Breast epithelium (tissue), 3 donors: ENCODE results near the gene PRKAR1B.

Source experiments
- POLR2AphosphoS5 ChIP-seq, 3 donors: sonication (generic); formaldehyde crosslinking; IDR thresholded peaks; one replicate each; pipeline ENCODE4 v1.6.1; 2017; ENCODE audit warnings: antibody characterized with exemption in 3 of 3
- TF ChIP-seq, protein P1 (sequence below), 3 donors: fragments of 450-650 bp; IDR thresholded peaks; one replicate each; pipeline ENCODE4 v1.5.1; 2016 to 2017; ENCODE audit warnings: antibody characterized with exemption in 3 of 3, mild to moderate bottlenecking in 3 of 3, moderate library complexity in 3 of 3

DNA sequence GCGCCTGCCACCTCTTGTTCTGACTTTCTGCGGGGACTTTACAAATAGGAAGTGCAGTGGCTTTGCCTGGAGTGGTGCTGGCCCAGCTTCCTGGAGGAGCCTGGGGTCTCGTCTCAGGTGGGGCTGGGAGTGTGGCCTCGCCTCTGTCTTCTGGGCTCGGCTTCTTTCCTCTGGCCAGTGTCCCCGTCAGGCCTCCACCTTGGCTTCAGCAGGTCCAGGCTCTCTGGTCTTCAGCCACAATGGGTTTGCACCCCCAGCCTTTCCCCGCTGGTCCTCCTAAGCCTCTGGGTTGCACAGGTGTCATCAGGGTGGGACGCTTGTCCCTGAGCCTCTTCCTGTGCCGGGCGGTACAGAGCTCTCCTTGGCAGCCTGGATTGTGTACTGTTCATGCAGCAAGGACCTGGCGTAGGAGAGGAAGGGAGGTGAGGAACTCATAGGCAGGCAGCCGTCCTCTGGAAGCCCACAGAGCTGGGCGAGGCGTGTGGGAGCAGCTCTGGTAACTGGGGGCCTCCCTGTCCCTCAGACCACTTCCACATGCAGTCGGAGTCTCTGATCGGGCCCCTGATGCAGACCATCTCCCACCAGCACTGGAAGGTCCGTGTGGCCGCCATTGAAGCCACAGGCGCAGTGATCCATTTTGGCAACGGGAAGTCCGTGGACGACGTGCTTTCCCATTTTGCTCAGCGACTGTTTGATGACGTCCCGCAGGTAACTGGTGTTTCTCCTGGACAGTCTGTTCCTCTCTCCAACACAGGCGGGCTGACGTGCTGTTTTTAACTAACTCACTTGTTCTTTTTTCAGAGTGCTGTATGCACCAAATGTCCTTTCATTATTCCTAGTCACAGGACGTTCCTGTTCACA is 2.3 kb upstream of the PRKAR1B start:
- TF ChIP-seq, protein P1, sequence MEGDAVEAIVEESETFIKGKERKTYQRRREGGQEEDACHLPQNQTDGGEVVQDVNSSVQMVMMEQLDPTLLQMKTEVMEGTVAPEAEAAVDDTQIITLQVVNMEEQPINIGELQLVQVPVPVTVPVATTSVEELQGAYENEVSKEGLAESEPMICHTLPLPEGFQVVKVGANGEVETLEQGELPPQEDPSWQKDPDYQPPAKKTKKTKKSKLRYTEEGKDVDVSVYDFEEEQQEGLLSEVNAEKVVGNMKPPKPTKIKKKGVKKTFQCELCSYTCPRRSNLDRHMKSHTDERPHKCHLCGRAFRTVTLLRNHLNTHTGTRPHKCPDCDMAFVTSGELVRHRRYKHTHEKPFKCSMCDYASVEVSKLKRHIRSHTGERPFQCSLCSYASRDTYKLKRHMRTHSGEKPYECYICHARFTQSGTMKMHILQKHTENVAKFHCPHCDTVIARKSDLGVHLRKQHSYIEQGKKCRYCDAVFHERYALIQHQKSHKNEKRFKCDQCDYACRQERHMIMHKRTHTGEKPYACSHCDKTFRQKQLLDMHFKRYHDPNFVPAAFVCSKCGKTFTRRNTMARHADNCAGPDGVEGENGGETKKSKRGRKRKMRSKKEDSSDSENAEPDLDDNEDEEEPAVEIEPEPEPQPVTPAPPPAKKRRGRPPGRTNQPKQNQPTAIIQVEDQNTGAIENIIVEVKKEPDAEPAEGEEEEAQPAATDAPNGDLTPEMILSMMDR (IDR thresholded peaks at IDR 0.05), result no peak
- TF ChIP-seq POLR2AphosphoS5 (IDR thresholded peaks at IDR 0.05), result no peak
